Neural cell (in vitro differentiated cells): ENCODE data around the gene KRTAP10-11. TPM values are rescaled to one million over a fixed set of nuclear protein-coding genes. Genes with fewer than 3 reads are reported as not detected.

Experiments
- H2AFZ ChIP-seq: fragments of 200-600, 300-800 bp; sonication (generic), shearing (Covaris generic); 2 replicates; pipeline ENCODE4 v1.6.0; 2014; ENCODE audit warnings: low read depth, mild to moderate bottlenecking, antibody characterized with exemption, low read length, moderate library complexity
- H3F3A ChIP-seq: fragments of 200-600 bp; shearing (Covaris generic); 2 replicates; pipeline ENCODE4 v1.6.1; 2016; ENCODE audit warnings: mild to moderate bottlenecking, moderate library complexity, mixed read lengths, antibody characterized with exemption, low read length; ENCODE audit not compliant: insufficient read depth, poor library complexity, severe bottlenecking
- H3K27ac ChIP-seq: fragments of 200-600, 300-800 bp; sonication (generic), shearing (Covaris generic); 2 replicates; pipeline ENCODE4 v1.5.1; 2014; ENCODE audit warnings: mild to moderate bottlenecking, low read length, moderate library complexity
- H3K27me3 ChIP-seq: fragments of 300-800, 200-600 bp; sonication (generic), shearing (Covaris generic); 2 replicates; pipeline ENCODE4 v1.6.0; 2014; ENCODE audit warnings: mild to moderate bottlenecking, low read depth, low read length, moderate library complexity; ENCODE audit not compliant: insufficient read depth
- H3K36me3 ChIP-seq: fragments of 300-800, 200-600 bp; sonication (generic), shearing (Covaris generic); 2 replicates; pipeline ENCODE4 v1.5.1; 2014; ENCODE audit warnings: mild to moderate bottlenecking, antibody characterized with exemption, low read length, moderate library complexity; ENCODE audit not compliant: insufficient read depth
- H3K4me2 ChIP-seq: fragments of 300-800, 200-600 bp; sonication (generic), shearing (Covaris generic); 2 replicates; pipeline ENCODE4 v1.6.0; 2014; ENCODE audit warnings: mild to moderate bottlenecking, low read length
- H3K4me3 ChIP-seq: fragments of 300-800, 200-600 bp; sonication (generic), shearing (Covaris generic); 2 replicates; pipeline ENCODE4 v1.5.1; 2014; ENCODE audit warnings: mild to moderate bottlenecking, low read length, moderate library complexity
- H3K79me2 ChIP-seq: fragments of 200-600 bp; shearing (Covaris generic); replicated peaks from 2 replicates; pipeline ENCODE4 v1.6.0; 2014; ENCODE audit warnings: mild to moderate bottlenecking, low read length, moderate library complexity; ENCODE audit not compliant: insufficient read depth
- H3K9ac ChIP-seq: fragments of 300-800, 200-600 bp; sonication (generic), shearing (Covaris generic); 2 replicates; pipeline ENCODE4 v1.6.1; 2016; ENCODE audit warnings: mild to moderate bottlenecking, low read length, mixed read lengths
- H3K9me2 ChIP-seq: fragments of 200-600 bp; shearing (Covaris generic); 2 replicates; pipeline ENCODE4 v1.6.1; 2016; ENCODE audit warnings: mild to moderate bottlenecking, low read length, mixed read lengths; ENCODE audit not compliant: insufficient read depth
- H3K9me3 ChIP-seq: fragments of 200-600, 300-800 bp; sonication (generic), shearing (Covaris generic); 2 replicates; pipeline ENCODE4 v1.6.1; 2016; ENCODE audit warnings: mild to moderate bottlenecking, mixed run types, low read length, moderate library complexity, mixed read lengths
- H4K20me1 ChIP-seq: fragments of 200-600 bp; shearing (Covaris generic); 2 replicates; pipeline ENCODE4 v1.6.1; 2016; ENCODE audit warnings: mild to moderate bottlenecking, mixed run types; ENCODE audit not compliant: insufficient read depth
- CTCF ChIP-seq: fragments of 450-650 bp; IDR thresholded peaks from 2 replicates; pipeline ENCODE4 v1.5.1; 2014; ENCODE audit warnings: antibody characterized with exemption, mild to moderate bottlenecking, moderate library complexity; ENCODE audit not compliant: poor library complexity, severe bottlenecking
- EP300 ChIP-seq: fragments of 450-650 bp; conservative IDR thresholded peaks from 2 replicates; pipeline ENCODE4 v1.6.1; 2014; ENCODE audit warnings: antibody characterized with exemption, mild to moderate bottlenecking, moderate library complexity; ENCODE audit not compliant: poor library complexity, severe bottlenecking
- EZH2 ChIP-seq: fragments of 200-600, 300-800 bp; shearing (Covaris generic), sonication (generic); IDR thresholded peaks from 2 replicates; pipeline ENCODE4 v1.6.1; 2014; ENCODE audit warnings: antibody characterized with exemption, low read length, borderline replicate concordance, mild to moderate bottlenecking; ENCODE audit not compliant: insufficient read depth, poor library complexity, severe bottlenecking
- POLR2AphosphoS5 ChIP-seq: IDR thresholded peaks from 2 replicates; pipeline ENCODE4 v1.6.1; 2012
- RAD21 ChIP-seq: fragments of 450-650 bp; conservative IDR thresholded peaks from 2 replicates; pipeline ENCODE4 v1.6.1; 2014; ENCODE audit warnings: antibody characterized with exemption, mild to moderate bottlenecking, moderate library complexity
- SMC3 ChIP-seq: fragments of 450-650 bp; conservative IDR thresholded peaks from 2 replicates; pipeline ENCODE4 v1.6.1; 2014; ENCODE audit warnings: antibody characterized with exemption, mild to moderate bottlenecking, moderate library complexity; ENCODE audit not compliant: poor library complexity
- TAF1 ChIP-seq: IDR thresholded peaks from 2 replicates; pipeline ENCODE4 v1.6.1; 2012; ENCODE audit warnings: low read depth
- polyA plus RNA-seq: library from polyadenylated mRNA; depleted of rRNA; stranded (reverse); fragments of >200 nt; gene quantifications from 2 replicates; pipeline ENCODE4 v1.2.3, GENCODE V29; 2014
- TF ChIP-seq, protein P1 (sequence below): IDR thresholded peaks from 2 replicates; pipeline ENCODE4 v1.6.1; 2012; ENCODE audit warnings: borderline replicate concordance

The KRTAP10-11 gene
- polyA plus RNA-seq, 1 donor from 2014 or later = not detected

DNA sequence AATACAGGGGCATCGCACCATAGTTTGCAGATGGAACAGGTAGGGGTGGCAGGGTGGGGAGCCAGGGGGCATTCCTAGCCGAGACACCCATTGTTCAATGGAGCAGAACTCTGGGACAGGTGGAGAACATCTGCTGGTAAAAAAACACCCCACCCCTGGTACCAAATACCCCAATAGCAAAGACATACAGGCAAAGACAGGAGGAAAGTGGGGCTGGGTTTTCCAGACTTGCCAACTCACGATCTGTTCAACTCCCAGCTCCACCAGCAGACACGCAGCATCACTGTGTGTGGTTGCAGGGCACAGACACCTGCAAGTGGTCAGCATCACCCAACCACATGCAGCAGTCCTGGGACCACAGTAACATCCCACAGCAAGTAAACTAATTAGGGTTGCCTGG is 34.7 kb upstream of the KRTAP10-11 start:
- H4K20me1 ChIP-seq = no peaks in the 10 kb centered on the region
- H3K9me3 ChIP-seq = no peaks in the 10 kb centered on the region
- no peaks in the 10 kb centered on the region for H3F3A ChIP-seq
- H3K9me2 ChIP-seq = no peaks in the 10 kb centered on the region
- H3K79me2 ChIP-seq = no peaks in the 10 kb centered on the region
- no peak overlapping the region for H3K9ac ChIP-seq
- H3K4me3 ChIP-seq = no peak overlapping the region
- no peak overlapping the region for H2AFZ ChIP-seq
- H3K27ac ChIP-seq = no peak overlapping the region
- H3K4me2 ChIP-seq = no peak overlapping the region
- no peaks in the 10 kb centered on the region for H3K27me3 ChIP-seq
- no peaks in the 10 kb centered on the region for H3K36me3 ChIP-seq
- TF ChIP-seq, protein P1, sequence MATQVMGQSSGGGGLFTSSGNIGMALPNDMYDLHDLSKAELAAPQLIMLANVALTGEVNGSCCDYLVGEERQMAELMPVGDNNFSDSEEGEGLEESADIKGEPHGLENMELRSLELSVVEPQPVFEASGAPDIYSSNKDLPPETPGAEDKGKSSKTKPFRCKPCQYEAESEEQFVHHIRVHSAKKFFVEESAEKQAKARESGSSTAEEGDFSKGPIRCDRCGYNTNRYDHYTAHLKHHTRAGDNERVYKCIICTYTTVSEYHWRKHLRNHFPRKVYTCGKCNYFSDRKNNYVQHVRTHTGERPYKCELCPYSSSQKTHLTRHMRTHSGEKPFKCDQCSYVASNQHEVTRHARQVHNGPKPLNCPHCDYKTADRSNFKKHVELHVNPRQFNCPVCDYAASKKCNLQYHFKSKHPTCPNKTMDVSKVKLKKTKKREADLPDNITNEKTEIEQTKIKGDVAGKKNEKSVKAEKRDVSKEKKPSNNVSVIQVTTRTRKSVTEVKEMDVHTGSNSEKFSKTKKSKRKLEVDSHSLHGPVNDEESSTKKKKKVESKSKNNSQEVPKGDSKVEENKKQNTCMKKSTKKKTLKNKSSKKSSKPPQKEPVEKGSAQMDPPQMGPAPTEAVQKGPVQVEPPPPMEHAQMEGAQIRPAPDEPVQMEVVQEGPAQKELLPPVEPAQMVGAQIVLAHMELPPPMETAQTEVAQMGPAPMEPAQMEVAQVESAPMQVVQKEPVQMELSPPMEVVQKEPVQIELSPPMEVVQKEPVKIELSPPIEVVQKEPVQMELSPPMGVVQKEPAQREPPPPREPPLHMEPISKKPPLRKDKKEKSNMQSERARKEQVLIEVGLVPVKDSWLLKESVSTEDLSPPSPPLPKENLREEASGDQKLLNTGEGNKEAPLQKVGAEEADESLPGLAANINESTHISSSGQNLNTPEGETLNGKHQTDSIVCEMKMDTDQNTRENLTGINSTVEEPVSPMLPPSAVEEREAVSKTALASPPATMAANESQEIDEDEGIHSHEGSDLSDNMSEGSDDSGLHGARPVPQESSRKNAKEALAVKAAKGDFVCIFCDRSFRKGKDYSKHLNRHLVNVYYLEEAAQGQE = no peak
- no peak for TF ChIP-seq EP300
- TF ChIP-seq TAF1 = no peak
- no peak for TF ChIP-seq RAD21
- no peak for TF ChIP-seq EZH2
- no peak for TF ChIP-seq SMC3
- no peak for TF ChIP-seq CTCF
- TF ChIP-seq POLR2AphosphoS5 = no peak

GRCh38 chr21:44612029-44612486 is 34.2 kb upstream of the KRTAP10-11 start, which contains the start of gene KRTAP10-8:
TSS of gene KRTAP10-8 (plus strand) at chr21:44612079. CDS start at chr21:44612101, 22 bp downstream.
- no peaks in the 10 kb centered on the region for H3K79me2 ChIP-seq
- no peaks in the 10 kb centered on the region for H4K20me1 ChIP-seq
- no peaks in the 10 kb centered on the region for H3K9me3 ChIP-seq
- no peak within 1 kb of the TSS for H3K9ac ChIP-seq
- no peak within 1 kb of the TSS for H3K4me3 ChIP-seq
- no peaks in the 10 kb centered on the region for H3K9me2 ChIP-seq
- no peak within 1 kb of the TSS for H2AFZ ChIP-seq
- no peaks in the 10 kb centered on the region for H3K27me3 ChIP-seq
- H3K36me3 ChIP-seq = no peaks in the 10 kb centered on the region
- no peak for TF ChIP-seq RAD21
- TF ChIP-seq CTCF = no peak
- TF ChIP-seq TAF1 = no peak
- no peak for TF ChIP-seq SMC3
- no peak for TF ChIP-seq POLR2AphosphoS5
- H3K27ac ChIP-seq = no peak within 1 kb of the TSS
- no peak within 1 kb of the TSS for H3K4me2 ChIP-seq
- H3F3A ChIP-seq = no peaks in the 10 kb centered on the region
